OCI-LY1 (cell line): ENCODE measurements around the gene PLXNA1.

Source experiments
- H2AFZ ChIP-seq: fragments of 200-600 bp; sonication (generic), shearing (Covaris generic); 2 replicates; pipeline ENCODE4 v1.6.0; 2014; ENCODE audit warnings: antibody characterized with exemption, mild to moderate bottlenecking, low read length
- H3F3A ChIP-seq: fragments of 200-600 bp; sonication (generic), shearing (Covaris generic); 2 replicates; pipeline ENCODE4 v1.6.0; 2014; ENCODE audit warnings: mild to moderate bottlenecking, antibody characterized with exemption, low read length, moderate library complexity; ENCODE audit not compliant: insufficient read depth
- H3K27ac ChIP-seq: fragments of 200-600 bp; sonication (generic); 2 replicates; pipeline ENCODE4 v1.5.1; 2014; ENCODE audit warnings: low read length, mixed run types, mild to moderate bottlenecking, low read depth; ENCODE audit not compliant: poor library complexity, severe bottlenecking
- H3K27me3 ChIP-seq: fragments of 200-600 bp; sonication (generic); 2 replicates; pipeline ENCODE4 v1.6.0; 2014; ENCODE audit warnings: antibody characterized with exemption, mild to moderate bottlenecking, low read length, moderate library complexity; ENCODE audit not compliant: insufficient read depth
- H3K36me3 ChIP-seq: fragments of 200-600 bp; sonication (generic); 2 replicates; pipeline ENCODE4 v1.6.1; 2014; ENCODE audit warnings: mild to moderate bottlenecking, antibody characterized with exemption, low read length, moderate library complexity, mixed read lengths; ENCODE audit not compliant: insufficient read depth
- H3K4me1 ChIP-seq: fragments of 200-600 bp; sonication (generic); 2 replicates; pipeline ENCODE4 v1.5.1; 2014; ENCODE audit warnings: mild to moderate bottlenecking, low read length, moderate library complexity; ENCODE audit not compliant: insufficient read depth, severe bottlenecking
- H3K4me2 ChIP-seq: fragments of 200-600 bp; sonication (generic), shearing (Covaris generic); 2 replicates; pipeline ENCODE4 v1.6.1; 2014; ENCODE audit warnings: low read length
- H3K4me3 ChIP-seq: fragments of 200-600 bp; sonication (generic); 2 replicates; pipeline ENCODE4 v1.5.1; 2014; ENCODE audit warnings: low read length, low read depth, mild to moderate bottlenecking, mixed read lengths; ENCODE audit not compliant: poor library complexity, severe bottlenecking
- H3K79me2 ChIP-seq: fragments of 200-600 bp; shearing (Covaris generic); 2 replicates; pipeline ENCODE4 v1.6.1; 2016; ENCODE audit warnings: mixed run types, low read length, mixed read lengths; ENCODE audit not compliant: insufficient read depth
- H3K9ac ChIP-seq: fragments of 200-600 bp; sonication (generic), shearing (Covaris generic); 2 replicates; pipeline ENCODE4 v1.6.1; 2014; ENCODE audit warnings: mild to moderate bottlenecking, low read length, mixed read lengths
- H3K9me2 ChIP-seq: fragments of 200-600 bp; sonication (generic), shearing (Covaris generic); 2 replicates; pipeline ENCODE4 v1.6.1; 2014; ENCODE audit warnings: low read depth, mild to moderate bottlenecking, low read length, mixed read lengths
- H3K9me3 ChIP-seq: fragments of 200-600 bp; shearing (Covaris generic); 2 replicates; pipeline ENCODE4 v1.6.1; 2014; ENCODE audit warnings: low read length, mixed read lengths
- H4K20me1 ChIP-seq: fragments of 200-600 bp; sonication (generic), shearing (Covaris generic); 2 replicates; pipeline ENCODE4 v1.6.0; 2016; ENCODE audit warnings: mild to moderate bottlenecking, low read length; ENCODE audit not compliant: insufficient read depth
- EZH2 ChIP-seq: fragments of 200-600 bp; sonication (generic), shearing (Covaris generic); IDR thresholded peaks from 2 replicates; pipeline ENCODE4 v1.8.0; 2017; ENCODE audit warnings: borderline replicate concordance, mixed run types, mild to moderate bottlenecking, antibody characterized with exemption, low read length, moderate library complexity, mixed read lengths
- TF ChIP-seq, protein P1 (sequence below): fragments of 200-600 bp; sonication (generic), shearing (Covaris generic); IDR thresholded peaks from 2 replicates; pipeline ENCODE4 v1.5.1; 2017; ENCODE audit warnings: mild to moderate bottlenecking, antibody characterized with exemption, low read length, moderate library complexity, mixed read lengths

PLXNA1 gene

DNA sequence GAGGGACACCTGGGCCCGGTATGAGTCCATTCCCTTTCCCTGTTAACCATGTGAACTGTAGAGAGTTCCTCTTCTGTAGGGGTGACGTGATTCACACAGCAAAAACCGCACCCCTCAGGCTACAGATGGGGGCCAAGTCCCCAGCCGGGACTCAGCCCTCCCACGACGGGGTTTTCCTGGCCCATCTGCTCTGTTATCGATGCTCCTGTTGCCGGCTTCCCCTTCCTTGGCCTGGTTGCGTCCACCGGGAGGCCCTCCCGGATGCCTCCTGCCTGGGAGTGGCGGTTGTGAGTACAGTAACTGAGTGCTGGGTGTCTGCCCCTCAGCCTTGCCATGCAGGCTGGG, 817 bp upstream of the PLXNA1 start:
- no peaks in the 10 kb centered on the region for H3K9me2 ChIP-seq
- peaks cover 13% of the 10 kb centered on the region for H3K4me1 ChIP-seq
- H3F3A ChIP-seq = no peaks in the 10 kb centered on the region
- no peaks in the 10 kb centered on the region for H3K36me3 ChIP-seq
- no peaks in the 10 kb centered on the region for H3K79me2 ChIP-seq
- peak overlapping the region; percentile 67; the same call in 1 of the 2 replicates for H3K9ac ChIP-seq
- H3K27ac ChIP-seq = no peak overlapping the region
- H3K27me3 ChIP-seq = no peaks in the 10 kb centered on the region; the same call in 1 of the 2 replicates
- H4K20me1 ChIP-seq = no peaks in the 10 kb centered on the region
- no peak overlapping the region for H2AFZ ChIP-seq
- TF ChIP-seq EZH2 = no peak
- TF ChIP-seq, protein P1, sequence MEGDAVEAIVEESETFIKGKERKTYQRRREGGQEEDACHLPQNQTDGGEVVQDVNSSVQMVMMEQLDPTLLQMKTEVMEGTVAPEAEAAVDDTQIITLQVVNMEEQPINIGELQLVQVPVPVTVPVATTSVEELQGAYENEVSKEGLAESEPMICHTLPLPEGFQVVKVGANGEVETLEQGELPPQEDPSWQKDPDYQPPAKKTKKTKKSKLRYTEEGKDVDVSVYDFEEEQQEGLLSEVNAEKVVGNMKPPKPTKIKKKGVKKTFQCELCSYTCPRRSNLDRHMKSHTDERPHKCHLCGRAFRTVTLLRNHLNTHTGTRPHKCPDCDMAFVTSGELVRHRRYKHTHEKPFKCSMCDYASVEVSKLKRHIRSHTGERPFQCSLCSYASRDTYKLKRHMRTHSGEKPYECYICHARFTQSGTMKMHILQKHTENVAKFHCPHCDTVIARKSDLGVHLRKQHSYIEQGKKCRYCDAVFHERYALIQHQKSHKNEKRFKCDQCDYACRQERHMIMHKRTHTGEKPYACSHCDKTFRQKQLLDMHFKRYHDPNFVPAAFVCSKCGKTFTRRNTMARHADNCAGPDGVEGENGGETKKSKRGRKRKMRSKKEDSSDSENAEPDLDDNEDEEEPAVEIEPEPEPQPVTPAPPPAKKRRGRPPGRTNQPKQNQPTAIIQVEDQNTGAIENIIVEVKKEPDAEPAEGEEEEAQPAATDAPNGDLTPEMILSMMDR = no peak
- H3K9me3 ChIP-seq = no peaks in the 10 kb centered on the region
- peak overlapping the region; percentile 58 for H3K4me3 ChIP-seq
- H3K4me2 ChIP-seq = peak overlapping the region; percentile 79

- no peaks in the 10 kb centered on the region for H3K36me3 ChIP-seq
- H2AFZ ChIP-seq = no peak overlapping the region
- no peaks in the 10 kb centered on the region; the same call in 1 of the 2 replicates for H3K27me3 ChIP-seq
- H3K9ac ChIP-seq = no peak overlapping the region; the same call in 1 of the 2 replicates
- H3F3A ChIP-seq = no peaks in the 10 kb centered on the region
- H3K79me2 ChIP-seq = no peaks in the 10 kb centered on the region
- H3K4me2 ChIP-seq = peak overlapping the region; percentile 59
- no peak overlapping the region for H3K27ac ChIP-seq
- H3K9me3 ChIP-seq = no peaks in the 10 kb centered on the region
- TF ChIP-seq, protein P1 = no peak
- no peak for TF ChIP-seq EZH2
- H4K20me1 ChIP-seq = no peaks in the 10 kb centered on the region
- H3K4me1 ChIP-seq = peaks cover 13% of the 10 kb centered on the region
- H3K9me2 ChIP-seq = no peaks in the 10 kb centered on the region
- peak overlapping the region; percentile 56 for H3K4me3 ChIP-seq
Observed at GRCh38 chr3:126983276-126983652, 349 bp downstream of the PLXNA1 start.

DNA sequence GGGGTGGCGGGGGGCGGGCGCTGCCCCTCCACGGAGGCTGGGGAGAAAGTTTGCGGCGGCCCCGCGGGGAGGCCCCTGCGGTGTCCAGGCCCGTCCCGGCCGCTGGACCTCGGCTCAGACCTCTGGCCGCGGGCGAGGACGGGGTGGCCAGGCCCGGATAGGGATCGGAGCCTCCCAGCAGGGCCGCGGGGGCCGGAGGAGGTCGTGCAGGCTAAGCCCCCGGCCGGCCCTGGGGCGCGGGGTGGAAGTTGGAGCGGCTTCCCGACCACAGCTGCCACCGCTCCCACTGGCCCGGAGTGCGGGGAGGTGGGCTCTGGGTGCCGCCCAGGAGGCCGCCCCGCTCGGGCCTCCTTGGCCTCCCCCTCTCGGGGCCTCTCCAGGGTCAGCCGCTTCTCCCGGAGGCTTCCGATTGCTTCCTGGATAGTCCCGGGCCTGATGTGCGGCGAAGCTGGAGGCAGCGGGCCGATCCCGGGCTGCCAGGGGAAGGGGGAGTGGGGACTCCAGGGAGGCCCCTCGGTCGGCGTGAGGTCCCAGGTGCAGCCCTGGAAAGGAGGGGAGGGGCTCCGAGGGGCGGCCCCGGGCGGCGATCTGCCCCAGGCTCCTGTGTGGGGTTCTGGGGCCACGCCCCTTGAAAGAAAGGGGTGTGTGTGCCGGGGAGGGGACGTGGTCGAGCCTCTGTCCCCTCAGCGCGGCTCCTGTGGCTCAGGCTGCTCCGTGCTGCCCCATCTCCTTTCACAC, 907 bp downstream of the PLXNA1 start:
- Histone ChIP-seq H3K9me3 (no peaks in the 10 kb centered on the region), H3K4me2 (peak overlapping the region; percentile 59), H3K27ac (no peak overlapping the region), H3K79me2 (no peaks in the 10 kb centered on the region), H2AFZ (no peak overlapping the region), H3K27me3 (no peaks in the 10 kb centered on the region; the same call in 1 of the 2 replicates), H3K4me1 (peaks cover 13% of the 10 kb centered on the region), H3K9me2 (no peaks in the 10 kb centered on the region), H3F3A (no peaks in the 10 kb centered on the region), H3K9ac (peak overlapping the region; percentile 35; the same call in 1 of the 2 replicates), H4K20me1 (no peaks in the 10 kb centered on the region), H3K36me3 (no peaks in the 10 kb centered on the region), H3K4me3 (peak overlapping the region; percentile 56)
- TF ChIP-seq, protein P1 = no peak
- TF ChIP-seq EZH2 = no peak
